ENCODE results near the gene GMDS. TPM values are rescaled to one million over a fixed set of nuclear protein-coding genes. Genes with fewer than 3 reads are reported as not detected.

GMDS gene
- total and polyA plus RNA-seq, 2 donors (not counting 1 experiment from before 2014, with no cell fraction given): 11.5 to 16.4 TPM

DNA sequence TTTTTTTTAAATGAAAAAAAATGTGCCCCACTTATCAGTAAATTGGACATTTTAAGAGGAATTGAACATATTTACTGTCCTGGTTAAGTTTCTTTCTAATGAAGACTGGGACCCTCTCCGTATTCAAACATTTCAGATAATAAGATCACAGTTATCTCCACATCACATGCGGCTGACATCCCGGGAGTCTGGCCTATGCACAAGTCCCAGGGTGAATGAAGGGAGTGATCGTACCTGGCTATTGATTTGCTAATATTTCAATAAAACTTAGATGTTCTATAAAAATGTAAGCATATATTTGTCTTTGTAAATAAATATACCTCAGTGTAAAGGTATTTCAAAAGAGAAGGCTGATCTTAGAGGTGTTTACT, 577.6 kb downstream of the GMDS start:
- Histone ChIP-seq H3K4me3 (ENCODE audit: control extremely low read depth in 1 of 5, extremely low read depth in 1 of 5, insufficient read depth in 1 of 5, low read depth in 2 of 5, low read length in 4 of 5) (no peak overlapping the region), H3K27ac (ENCODE audit: low read length in 2 of 2) (no peak overlapping the region), H3K4me2 (replicated peaks; ENCODE audit: low read depth, low read length, poor library complexity, severe bottlenecking) (no peak overlapping the region), H4K20me1 (ENCODE audit: control insufficient read depth, insufficient read depth, low read length, poor library complexity, severe bottlenecking) (no peaks in the 10 kb centered on the region), H3K9ac (ENCODE audit: low read length) (no peak overlapping the region), H2AFZ (ENCODE audit: insufficient read depth, low read depth, low read length, poor library complexity, severe bottlenecking) (no peak overlapping the region), H3K9me3 (ENCODE audit: control extremely low read depth in 1 of 3, control insufficient read depth in 2 of 3, insufficient read depth in 1 of 3, low read length in 2 of 3) (peaks cover 0 to 6% (median 0%) of the 10 kb centered on the region in 3 donors), H3K4me1 (ENCODE audit: control insufficient read depth in 2 of 2, insufficient read depth in 2 of 2, low read length in 2 of 2) (peaks cover 18 to 21% of the 10 kb centered on the region in 2 donors), H3K79me2 (ENCODE audit: control insufficient read depth, insufficient read depth, low read length) (no peaks in the 10 kb centered on the region), H3K36me3 (replicated peaks in 1 of 2; ENCODE audit: control extremely low read depth in 1 of 2, control insufficient read depth in 1 of 2, extremely low read depth in 1 of 2, insufficient read depth in 2 of 2, low read length in 1 of 2) (no peaks in the 10 kb centered on the region), H3K27me3 (replicated peaks in 1 of 4; ENCODE audit: control extremely low read depth in 1 of 4, control insufficient read depth in 3 of 4, insufficient read depth in 4 of 4, low read length in 3 of 4) (peaks cover 0 to 6% (median 2%) of the 10 kb centered on the region in 4 experiments)
- ATAC-seq (ENCODE audit: low read depth) (no peak), DNase-seq (no peak)
- peaks cover 24% of the 10 kb centered on the region for H3K4me1 Mint-ChIP-seq
- CTCF ChIA-PET: no interaction called here
- no peaks in the 10 kb centered on the region for H3K27me3 Mint-ChIP-seq
- no peak overlapping the region for H3K4me3 Mint-ChIP-seq
- WGBS (ENCODE audit: insufficient coverage): no CpG with 5 or more reads among the region's 4 CpGs
- POLR2A ChIA-PET: no interaction called here
- intact Hi-C loops (cut with micrococcal nuclease): no loop called here
- no peak for TF ChIP-seq EZH2 (IDR thresholded peaks at IDR 0.05; ENCODE audit: borderline replicate concordance, insufficient read depth, low read depth, low read length, poor library complexity, severe bottlenecking)
- TF ChIP-seq, protein P1, sequence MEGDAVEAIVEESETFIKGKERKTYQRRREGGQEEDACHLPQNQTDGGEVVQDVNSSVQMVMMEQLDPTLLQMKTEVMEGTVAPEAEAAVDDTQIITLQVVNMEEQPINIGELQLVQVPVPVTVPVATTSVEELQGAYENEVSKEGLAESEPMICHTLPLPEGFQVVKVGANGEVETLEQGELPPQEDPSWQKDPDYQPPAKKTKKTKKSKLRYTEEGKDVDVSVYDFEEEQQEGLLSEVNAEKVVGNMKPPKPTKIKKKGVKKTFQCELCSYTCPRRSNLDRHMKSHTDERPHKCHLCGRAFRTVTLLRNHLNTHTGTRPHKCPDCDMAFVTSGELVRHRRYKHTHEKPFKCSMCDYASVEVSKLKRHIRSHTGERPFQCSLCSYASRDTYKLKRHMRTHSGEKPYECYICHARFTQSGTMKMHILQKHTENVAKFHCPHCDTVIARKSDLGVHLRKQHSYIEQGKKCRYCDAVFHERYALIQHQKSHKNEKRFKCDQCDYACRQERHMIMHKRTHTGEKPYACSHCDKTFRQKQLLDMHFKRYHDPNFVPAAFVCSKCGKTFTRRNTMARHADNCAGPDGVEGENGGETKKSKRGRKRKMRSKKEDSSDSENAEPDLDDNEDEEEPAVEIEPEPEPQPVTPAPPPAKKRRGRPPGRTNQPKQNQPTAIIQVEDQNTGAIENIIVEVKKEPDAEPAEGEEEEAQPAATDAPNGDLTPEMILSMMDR (IDR thresholded peaks at IDR 0.05): no peak
- no peaks in the 10 kb centered on the region for H3K9me3 Mint-ChIP-seq (ENCODE audit: insufficient read depth)
- no peak overlapping the region for H3K27ac Mint-ChIP-seq

- Histone ChIP-seq H3K4me2 (replicated peaks; ENCODE audit: low read depth, low read length, poor library complexity, severe bottlenecking) (no peak overlapping the region), H2AFZ (ENCODE audit: insufficient read depth, low read depth, low read length, poor library complexity, severe bottlenecking) (no peak overlapping the region), H3K27me3 (replicated peaks in 1 of 4; ENCODE audit: control extremely low read depth in 1 of 4, control insufficient read depth in 3 of 4, insufficient read depth in 4 of 4, low read length in 3 of 4) (peaks cover 0 to 9% (median 2%) of the 10 kb centered on the region in 4 experiments), H3K27ac (ENCODE audit: low read length in 2 of 2) (no peak overlapping the region), H3K9me3 (ENCODE audit: control extremely low read depth in 1 of 3, control insufficient read depth in 2 of 3, insufficient read depth in 1 of 3, low read length in 2 of 3) (peaks cover 0 to 6% (median 0%) of the 10 kb centered on the region in 3 donors), H3K4me3 (ENCODE audit: control extremely low read depth in 1 of 5, extremely low read depth in 1 of 5, insufficient read depth in 1 of 5, low read depth in 2 of 5, low read length in 4 of 5) (no peak overlapping the region), H3K4me1 (ENCODE audit: control insufficient read depth in 2 of 2, insufficient read depth in 2 of 2, low read length in 2 of 2) (peaks cover 18 to 21% of the 10 kb centered on the region in 2 donors), H3K36me3 (replicated peaks in 1 of 2; ENCODE audit: control extremely low read depth in 1 of 2, control insufficient read depth in 1 of 2, extremely low read depth in 1 of 2, insufficient read depth in 2 of 2, low read length in 1 of 2) (no peaks in the 10 kb centered on the region), H3K9ac (ENCODE audit: low read length) (no peak overlapping the region), H4K20me1 (ENCODE audit: control insufficient read depth, insufficient read depth, low read length, poor library complexity, severe bottlenecking) (no peaks in the 10 kb centered on the region), H3K79me2 (ENCODE audit: control insufficient read depth, insufficient read depth, low read length) (no peaks in the 10 kb centered on the region)
- Mint-ChIP-seq H3K27me3 (peaks cover 3% of the 10 kb centered on the region), H3K27ac (no peak overlapping the region), H3K4me1 (peaks cover 24% of the 10 kb centered on the region), H3K9me3 (ENCODE audit: insufficient read depth) (no peaks in the 10 kb centered on the region), H3K4me3 (no peak overlapping the region)
- CTCF ChIA-PET: no interaction called here
- no peak for ATAC-seq (ENCODE audit: low read depth)
- TF ChIP-seq, protein P1 (IDR thresholded peaks at IDR 0.05): no peak
- TF ChIP-seq EZH2 (IDR thresholded peaks at IDR 0.05; ENCODE audit: borderline replicate concordance, insufficient read depth, low read depth, low read length, poor library complexity, severe bottlenecking): no peak
- intact Hi-C loops (cut with micrococcal nuclease): no loop called here
- no peak for DNase-seq
- POLR2A ChIA-PET: no interaction called here
- 100% methylated on average over 1 of the region's 6 CpGs for WGBS (ENCODE audit: insufficient coverage)
These were observed 578.2 kb downstream of the GMDS start for GRCh38 chr6:1667012-1667804.
